Stimulated activated CD8-positive, alpha-beta memory T cell treated with anti-CD3 and anti-CD28 coated beads, Interleukin-12 subunit alpha, Interleukin-12 subunit beta, amount 100 ng/mL, for 4 hours (primary cell): ENCODE results near the gene GMDS.

ENCODE experiments used
- DNase-seq: peaks from one replicate; pipeline ENCODE4 v3.0.0-alpha.2; 2020; ENCODE audit warnings: low read depth

The GMDS gene

DNA sequence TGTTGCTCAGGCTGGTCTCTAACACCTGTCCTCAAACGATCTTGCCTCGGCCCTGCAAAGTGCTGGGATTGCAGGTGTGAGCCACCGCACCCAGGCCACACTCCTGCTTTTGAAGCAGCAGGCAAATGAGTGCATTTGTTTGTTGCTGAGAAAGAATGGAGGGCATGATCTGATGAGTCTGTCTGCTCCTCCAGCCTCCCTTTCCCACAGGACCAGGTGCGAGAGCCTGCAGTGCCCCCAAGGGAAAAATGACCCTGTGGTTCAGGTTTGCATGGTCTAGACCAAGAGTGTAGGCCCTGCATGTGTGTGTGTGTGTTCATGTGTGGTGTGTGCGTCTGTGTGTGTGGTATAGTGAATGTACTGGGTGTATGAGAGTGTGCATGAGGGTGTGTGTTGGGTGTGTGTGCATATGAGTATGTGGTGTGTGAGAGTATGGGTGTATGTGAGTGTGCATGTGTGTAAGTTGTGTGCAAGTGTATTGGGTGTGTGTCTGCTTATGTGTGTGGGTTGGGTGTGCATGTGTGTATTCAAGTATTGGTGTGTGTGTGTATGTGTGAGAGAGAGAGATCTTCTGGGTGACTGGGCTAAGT is 658.4 kb downstream of the GMDS start:
- DNase-seq, result no peak

DNA sequence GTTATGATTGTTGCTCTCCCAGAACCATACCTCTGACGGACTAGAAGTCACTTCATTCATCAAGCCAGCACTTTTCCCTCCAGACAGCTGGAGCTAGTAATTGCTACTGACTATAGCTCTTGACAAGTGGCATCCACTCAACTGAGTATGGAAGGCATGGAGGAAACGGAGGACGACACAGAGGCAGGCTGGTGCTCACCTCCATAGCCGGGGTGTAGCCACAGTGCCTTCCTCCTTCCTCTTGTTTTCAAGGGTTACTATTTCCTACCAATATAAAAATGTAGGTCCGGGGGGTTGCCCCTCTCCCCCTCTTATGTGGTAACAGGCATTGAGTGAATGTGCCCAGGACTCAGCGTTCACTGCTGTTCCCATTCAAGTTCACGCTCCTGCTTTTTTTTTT is 659.1 kb downstream of the GMDS start:
- DNase-seq, result no peak

DNA sequence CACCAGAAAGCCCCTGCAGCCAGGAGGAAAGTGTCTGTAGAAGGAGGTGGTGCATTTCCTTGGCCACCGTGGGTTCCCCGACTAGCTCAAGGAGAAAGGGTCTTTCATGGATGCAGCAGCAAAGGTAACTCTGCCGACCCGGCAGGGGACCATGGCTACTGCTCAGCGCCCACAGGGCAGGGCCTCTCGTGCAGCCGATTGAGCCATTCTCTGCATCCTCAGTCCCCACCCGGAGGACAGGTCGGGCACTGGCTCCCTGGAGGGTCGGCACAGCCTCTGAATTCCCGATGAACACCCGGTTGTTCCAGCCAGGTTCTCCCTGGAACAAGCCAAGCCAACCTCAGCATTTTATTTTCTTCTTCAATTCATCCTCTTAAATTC is 659.7 kb downstream of the GMDS start:
- no peak for DNase-seq

DNA sequence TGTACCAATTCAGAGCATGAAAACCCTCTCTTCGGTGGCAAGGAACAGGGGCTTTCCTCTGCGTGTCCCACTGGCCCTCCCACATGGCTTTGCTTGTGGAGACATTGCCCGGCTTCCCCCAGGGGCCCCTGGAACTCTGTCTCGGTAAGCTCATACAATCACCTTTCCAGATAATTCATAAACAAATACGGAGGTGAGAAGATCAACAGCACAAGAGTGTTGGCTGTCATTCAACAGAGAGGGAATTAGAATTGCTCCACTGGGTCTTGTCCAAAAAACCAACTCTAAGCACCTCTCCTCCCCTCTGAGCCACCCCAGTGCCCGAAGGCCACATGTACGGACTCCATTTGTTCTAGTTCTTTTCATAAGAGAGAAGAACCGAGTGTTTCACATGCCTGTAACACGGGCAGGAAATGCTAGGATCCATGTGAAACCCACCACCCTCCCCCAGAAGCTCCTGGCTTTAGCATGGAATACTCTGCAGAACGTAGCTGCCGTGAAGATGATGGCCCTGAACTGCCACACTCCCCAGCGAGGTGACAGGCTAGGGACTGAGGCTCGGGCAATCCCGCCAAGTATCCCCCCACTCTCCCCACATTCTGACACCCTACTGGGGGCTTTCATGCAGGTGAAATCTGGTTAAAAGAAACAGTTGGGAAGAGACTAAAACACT is 660.3 kb downstream of the GMDS start:
- no peak for DNase-seq

DNA sequence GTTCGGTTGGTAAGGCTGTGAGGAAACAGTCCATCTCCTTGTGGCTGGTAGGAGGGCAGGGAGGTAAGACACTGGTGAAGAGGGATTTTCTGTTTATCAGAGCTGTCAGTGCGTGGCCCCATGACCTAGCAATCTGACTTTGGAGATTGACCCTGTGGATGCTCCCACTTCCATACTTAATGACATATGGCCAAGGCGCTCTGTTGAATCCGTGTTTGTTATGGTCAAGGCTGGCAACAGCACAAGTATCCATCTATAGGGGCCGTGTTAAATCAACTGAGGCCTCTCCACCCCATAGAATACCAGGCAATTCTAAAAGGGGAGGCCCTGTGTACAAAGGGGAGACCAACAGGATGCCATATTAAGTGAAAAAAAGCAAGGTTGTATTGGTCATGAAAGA is 661.3 kb downstream of the GMDS start:
- DNase-seq, result no peak

DNA sequence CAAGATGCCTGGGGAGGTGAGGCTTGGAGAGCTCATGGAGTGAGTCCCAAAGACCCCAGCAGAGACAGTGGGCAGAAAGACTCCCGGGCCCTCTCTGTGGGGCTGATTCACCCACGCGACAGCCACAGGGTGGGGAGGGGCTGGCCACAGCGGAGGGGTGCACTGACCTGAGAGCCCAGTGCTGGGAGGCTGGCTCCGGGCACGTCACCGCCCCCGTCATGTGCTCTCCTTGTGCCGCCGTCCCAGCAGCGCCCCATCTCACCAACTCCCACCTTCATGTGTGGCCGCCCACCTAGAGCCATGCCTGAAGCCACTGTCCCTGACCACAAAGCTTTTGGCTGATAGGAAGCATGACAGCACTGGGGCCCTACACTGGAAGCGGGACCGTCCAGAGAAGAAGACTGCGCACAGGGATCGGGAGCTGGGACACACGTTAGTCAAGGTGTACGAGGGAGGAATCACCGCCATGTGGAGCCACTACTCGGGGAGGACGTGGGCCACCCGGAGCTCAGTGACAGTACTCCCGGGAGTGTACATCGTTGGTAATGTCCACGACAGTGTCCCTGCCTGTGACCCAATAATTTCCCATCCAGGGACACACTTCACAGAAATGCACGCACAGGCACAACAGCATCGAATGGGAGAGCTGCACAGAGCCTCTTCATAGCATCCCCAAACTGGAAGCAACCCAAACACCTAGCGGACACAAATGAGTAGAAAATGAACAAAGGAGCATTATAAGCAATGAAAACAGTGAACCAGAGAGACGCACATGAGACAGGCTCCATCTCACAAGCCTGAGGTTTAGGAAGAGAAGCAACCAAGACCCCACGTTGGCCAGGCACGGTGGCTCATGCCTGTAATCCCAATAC is 664.0 kb downstream of the GMDS start:
- DNase-seq, result no peak

DNA sequence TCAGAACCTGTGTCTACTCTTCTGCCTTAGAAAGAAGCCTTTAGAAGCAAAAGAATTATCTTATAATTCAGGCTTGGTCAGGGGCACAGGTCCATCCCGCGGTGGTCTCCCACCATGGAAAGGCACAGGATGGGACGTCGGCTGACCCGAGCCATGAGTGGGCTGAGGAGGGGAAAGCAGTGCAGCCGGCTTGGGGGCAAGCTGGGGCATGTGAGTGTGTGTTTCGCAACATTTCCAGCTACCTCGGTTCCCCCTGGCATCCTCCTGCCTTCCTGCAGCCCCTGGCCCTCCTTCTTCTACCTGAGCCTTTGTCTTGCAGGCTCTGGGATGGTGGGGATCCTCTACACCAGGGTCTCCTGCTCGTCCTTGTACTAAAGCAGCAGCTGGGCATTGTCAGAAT is 664.8 kb downstream of the GMDS start:
- DNase-seq, result no peak

DNA sequence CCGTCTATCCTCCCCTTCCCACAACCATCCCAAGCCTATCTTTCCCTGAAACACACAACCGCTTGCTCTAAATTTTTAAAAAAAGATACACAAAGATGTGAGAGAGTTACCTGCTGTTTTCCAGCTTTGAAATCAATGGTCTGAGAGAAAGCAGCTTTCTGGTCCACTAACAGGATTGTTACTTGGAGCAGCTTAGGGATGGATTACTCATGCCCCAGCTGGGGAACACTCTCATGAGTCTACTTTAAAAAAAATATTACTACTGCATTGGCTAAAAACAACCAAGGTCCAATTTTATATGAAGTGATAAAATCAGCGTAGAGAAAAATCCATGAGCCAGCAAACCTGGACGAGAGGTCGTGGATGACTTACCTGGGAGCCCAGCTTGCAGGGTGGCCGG is 665.3 kb downstream of the GMDS start:
- DNase-seq, result no peak

DNA sequence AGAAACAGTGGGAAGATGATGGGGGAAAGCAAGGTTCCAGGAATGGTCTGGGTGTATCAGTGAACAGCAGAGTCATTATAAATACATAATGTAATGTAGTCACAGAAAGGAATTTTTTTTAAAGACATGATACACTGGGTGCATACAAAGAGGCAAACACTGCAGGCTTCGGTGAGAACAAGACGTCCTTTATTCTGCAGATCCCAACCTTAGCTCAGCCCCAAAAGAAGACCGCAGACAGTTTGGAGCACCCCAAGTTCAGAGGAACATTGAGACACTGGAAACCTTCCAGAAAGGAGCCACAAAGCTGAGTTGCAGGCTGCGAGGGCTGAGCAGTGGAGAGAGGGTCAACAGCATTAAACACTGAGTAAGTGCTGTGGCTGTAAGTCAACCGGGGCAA is 666.3 kb downstream of the GMDS start:
- no peak for DNase-seq

DNA sequence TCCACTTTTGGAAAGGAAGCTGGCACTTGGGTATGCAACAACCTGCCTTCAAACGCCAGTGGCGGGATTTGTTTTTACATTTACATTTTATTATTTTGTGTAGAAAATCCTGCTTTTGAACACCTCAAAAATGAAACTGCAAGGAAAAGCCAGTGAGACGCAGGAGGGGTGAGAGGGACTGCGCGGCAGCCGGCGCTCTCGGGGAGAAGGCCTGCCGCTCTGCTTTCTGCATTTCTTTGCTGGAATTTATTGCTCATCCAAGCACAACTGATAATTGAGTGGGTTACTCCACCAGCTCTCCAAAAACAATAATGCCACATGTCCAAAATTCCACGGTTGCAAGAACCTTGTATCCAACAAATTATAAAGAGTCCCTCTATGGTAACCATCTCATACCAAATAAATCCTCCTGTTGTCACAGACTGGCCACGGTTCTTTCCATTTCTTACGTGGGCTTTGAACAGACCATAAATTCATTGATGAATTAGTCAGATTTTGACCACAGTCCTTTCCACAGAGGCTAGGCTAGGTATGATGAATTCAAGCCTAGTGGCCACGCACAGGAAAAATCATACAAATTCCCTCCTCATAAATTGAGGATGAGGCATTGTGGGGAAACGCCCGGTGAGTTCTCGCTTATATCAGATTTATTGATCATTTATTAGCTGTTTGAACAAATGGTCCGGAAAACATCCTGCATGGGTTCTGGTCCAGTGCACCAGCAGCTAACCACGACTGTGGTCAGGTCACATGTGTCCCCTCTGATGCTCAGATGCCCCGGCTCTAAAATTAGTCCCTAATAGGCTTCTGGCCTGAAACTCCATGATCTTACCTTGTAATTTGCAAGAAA is 667.3 kb downstream of the GMDS start:
- no peak for DNase-seq

DNA sequence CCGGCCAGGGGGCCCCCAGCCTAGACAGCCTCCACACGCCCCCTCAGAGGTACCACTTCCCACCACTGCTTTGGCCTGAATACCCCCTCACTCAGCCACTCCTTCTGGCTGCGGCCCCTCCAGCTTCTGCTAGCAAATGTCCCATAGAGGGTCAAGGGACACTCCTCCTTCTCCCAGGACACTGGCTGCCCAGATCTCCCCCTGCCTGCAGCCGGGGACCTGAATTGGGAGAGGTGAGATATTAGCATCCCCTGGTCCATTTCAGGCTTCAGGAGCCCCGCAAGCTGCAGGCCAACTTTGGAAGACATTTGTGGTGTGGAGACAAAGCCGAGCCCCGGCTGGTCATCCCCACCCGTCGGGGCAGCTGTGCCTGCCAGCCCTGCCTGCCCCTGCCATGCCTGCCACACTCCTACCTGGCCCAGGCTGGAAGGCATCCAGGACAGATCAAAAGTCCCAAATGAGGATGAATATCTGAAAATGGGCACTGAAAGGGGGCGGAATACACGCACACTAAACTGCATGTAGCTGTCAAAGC is 668.2 kb downstream of the GMDS start:
- DNase-seq, result no peak

DNA sequence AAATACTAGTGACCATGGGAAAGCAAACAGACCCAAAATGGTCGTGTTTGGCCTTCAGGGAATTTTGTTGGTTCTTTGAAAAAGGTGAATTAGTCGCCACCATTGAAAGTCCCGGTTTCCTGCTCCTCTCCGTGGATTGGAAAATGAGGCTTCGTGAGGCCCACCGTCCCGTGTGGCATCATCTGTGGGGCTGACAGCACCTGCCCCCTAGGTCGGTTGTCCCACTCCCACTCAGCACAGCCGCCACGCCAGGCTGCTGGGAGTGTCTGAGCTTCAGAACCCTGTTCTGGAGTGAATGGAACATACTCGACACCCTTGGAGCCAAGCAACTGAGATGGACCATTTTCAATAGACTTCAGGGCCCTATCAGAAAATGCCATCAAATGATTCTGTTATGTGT is 668.7 kb downstream of the GMDS start:
- no peak for DNase-seq

DNA sequence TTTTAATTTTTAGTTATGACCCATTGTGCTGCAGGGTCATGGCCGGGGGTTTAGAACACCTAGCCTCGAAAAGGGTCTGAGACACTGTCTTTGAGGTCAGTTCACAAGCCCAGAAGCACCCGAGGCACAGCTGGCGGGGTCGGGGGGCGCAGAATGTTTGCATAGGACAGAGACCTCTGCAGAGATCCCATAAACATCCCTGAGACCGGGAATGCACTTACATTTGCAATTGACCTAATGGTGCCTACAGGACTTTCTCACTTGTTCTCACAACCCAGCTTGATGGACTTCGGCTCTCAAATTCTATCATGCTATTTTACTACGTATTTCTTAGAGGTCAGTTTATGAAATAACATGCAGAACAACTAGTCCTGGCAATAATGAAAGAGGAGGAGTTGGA is 669.2 kb downstream of the GMDS start:
- DNase-seq, result no peak

DNA sequence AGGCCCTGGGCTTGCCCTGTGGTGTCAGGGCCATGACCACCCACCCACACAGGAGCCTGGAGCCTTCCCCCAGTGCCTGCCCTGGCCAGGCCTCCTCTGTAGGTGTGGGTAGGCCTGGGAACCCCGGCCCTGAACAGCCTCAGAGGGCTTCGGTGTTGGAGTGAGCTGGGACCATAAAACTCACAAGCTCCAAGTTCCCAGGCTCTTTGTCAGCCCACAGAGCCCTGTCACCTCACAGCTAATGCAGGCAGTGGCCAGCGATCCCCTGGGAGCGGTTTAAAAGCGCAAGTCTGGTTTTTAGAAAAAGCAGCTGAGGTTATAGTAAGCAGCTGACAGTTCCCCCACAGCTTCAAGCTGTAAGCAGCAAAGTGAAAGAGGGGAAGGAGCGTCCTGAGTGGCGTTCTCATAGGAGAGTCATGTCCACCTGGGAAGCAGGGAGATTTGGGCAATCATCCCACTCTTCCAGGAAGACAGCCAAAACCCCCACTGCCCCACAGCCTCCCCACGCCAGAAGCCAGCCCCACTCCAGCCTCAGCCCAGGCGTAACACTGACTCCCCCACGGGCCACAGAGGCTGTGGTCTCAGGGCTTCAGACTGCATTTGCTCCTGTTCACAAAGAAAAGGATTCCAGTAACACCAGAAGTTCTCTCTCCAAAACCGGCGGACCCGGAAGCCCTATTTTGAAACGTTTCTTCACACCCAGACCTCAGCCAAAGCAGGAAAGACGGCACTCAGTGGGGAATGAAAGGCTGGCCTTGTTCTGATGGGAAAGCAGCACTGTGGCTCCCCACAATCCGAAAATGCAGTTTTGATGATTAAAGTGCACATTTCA is 670.0 kb downstream of the GMDS start:
- DNase-seq, result no peak

DNA sequence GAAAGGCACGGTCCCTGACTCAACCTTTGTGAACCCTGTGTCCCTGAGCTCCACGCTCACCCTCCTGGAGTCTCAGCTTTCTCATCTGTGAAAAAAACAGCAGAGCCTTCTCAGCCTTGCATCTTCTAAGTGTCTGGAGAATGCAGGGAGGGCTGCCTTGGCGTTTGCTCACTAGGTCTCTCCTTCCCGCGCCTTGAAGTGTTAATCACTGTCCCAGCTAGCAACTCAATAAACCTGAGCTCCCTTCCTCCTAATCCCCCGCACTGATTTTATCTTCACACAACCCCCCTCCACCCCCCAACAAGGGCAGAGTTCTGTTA is 670.6 kb downstream of the GMDS start:
- DNase-seq, result no peak

DNA sequence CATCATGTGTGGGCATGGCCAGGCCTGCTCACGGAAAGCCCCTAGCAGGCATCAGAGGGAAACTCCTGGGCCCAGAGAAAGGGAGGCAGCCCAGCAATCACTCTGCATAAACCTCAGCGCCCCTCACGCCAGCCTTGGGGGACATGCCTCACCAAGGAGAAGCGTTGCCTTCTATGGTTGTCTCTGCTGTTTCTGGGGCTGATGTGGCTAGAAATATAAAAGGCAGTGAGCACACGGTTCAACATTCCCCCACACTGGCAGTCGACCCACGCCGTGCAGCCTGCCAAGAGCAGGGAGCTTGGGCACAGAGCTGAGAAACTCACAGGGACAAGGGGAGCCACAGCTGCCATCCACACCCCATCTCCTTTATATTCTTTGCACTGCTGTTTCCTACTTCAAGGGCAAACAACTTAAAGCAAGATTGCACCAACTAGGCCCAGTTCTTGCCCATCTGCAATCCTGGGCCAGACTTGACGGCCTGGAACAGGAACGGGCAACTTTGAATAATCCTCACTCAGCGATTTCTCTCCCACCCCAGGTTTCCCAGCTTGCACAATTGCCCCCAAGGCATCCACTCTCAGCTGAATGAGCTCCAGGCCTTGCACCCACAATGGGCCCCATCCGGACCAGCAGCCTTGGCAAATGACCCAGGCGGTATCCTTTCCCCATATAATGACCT is 671.2 kb downstream of the GMDS start:
- no peak for DNase-seq
